Measurements from ENCODE around the gene SNX8.

Gene SNX8

DNA sequence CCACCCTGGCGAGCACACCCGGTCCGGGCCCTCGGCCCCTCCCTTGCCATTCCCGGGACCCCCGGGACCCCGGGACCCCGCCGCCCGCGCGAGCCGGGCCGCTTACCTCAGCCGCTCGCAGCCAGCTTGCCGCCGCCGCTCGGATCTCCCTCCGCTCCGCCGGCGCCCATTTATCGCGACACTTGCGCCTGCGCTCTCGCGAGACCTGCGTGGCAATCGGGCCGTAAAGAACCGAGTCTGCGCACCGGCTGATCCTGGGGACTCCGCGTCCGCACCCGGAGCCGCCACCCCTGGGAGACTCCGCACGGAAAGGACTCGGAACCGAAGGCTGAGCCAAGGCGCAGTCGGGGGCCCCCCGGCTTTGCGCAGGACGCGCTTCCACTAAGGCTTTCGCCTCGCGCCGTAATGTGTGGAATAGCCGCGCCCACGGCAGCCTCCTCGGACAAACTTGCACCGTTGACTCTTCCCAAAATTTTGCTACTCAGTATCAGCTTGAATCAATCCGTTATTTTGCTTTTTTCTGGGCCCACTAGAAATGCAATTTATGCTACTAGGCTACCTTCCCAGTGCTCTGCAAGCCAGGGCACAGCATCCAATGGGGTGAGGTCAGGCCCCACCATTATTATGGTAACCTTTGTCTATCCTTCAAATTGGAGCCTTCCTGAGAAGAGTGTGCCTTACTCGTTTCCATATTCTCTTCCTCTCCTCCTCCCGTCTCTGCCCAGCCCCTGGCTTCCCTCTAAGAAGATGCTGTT, 81.3 kb downstream of the SNX8 start, which contains the start of gene MAD1L1:
MAD1L1 (minus strand) TSS at position 180 of the 755 bp plus-strand sequence. CDS start 2,812 bp downstream, outside the sequence.
- Histone ChIP-seq H3K4me3 (ENCODE audit: low read depth, low read length) (peak within 1 kb of the TSS; percentile 88), H3K36me3 (ENCODE audit: control insufficient read depth, insufficient read depth, low read length) (peaks cover 29% of the 10 kb centered on the region), H3K9me3 (ENCODE audit: control insufficient read depth, insufficient read depth, low read length) (no peaks in the 10 kb centered on the region), H3K27me3 (ENCODE audit: control insufficient read depth, insufficient read depth, low read length) (no peaks in the 10 kb centered on the region), H3K4me1 (ENCODE audit: control insufficient read depth, insufficient read depth, low read length) (peaks cover 4% of the 10 kb centered on the region), H3K9ac (ENCODE audit: low read depth, low read length) (peak within 1 kb of the TSS; percentile 89)

DNA sequence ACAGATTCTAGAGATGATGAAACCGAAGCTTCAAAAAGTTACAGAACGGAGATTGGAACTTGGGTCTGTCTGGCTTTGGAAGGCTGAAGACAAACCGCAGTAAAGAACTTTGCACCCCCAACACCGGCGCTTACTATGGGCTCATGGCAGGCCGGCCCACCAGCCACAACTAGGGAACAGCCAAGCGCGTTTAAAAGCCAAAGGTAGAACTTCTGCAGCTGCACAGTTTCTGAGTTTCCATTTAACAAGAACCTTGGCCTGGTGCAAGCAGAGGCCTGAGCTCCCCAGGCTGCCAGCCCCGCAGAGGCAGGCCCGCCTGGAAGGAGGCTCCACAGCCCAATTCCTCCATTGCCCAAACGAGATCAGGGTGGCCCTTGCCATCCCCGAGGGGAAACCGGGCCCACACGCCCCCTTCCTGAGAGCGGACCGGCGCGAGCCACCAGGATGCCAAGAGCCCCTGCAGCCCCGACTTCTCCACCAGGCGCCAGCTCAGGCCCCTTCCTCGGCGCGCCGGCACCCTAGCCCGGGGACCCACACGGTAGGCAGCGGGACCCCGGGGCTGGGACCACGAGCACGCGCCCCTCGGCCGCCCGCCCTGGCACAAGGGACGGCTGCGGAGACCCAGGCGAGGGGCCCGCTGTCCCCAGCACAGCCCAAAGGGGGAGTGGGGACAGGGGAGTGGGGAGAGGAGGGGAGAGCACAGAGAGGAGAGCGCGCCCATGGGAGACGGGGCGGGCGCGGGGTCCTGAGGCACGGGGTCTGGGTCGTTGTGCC, 82.1 kb downstream of the SNX8 start:
- Histone ChIP-seq H3K27me3 (ENCODE audit: control insufficient read depth, insufficient read depth, low read length) (no peaks in the 10 kb centered on the region), H3K9me3 (ENCODE audit: control insufficient read depth, insufficient read depth, low read length) (no peaks in the 10 kb centered on the region), H3K4me3 (ENCODE audit: low read depth, low read length) (peak overlapping the region; percentile 88), H3K36me3 (ENCODE audit: control insufficient read depth, insufficient read depth, low read length) (peaks cover 31% of the 10 kb centered on the region), H3K9ac (ENCODE audit: low read depth, low read length) (peak overlapping the region; percentile 89), H3K4me1 (ENCODE audit: control insufficient read depth, insufficient read depth, low read length) (peaks cover 4% of the 10 kb centered on the region)

- no peak overlapping the region for H3K9ac ChIP-seq (ENCODE audit: low read depth, low read length)
- no peaks in the 10 kb centered on the region for H3K9me3 ChIP-seq (ENCODE audit: control insufficient read depth, insufficient read depth, low read length)
- H3K4me1 ChIP-seq (ENCODE audit: control insufficient read depth, insufficient read depth, low read length), result peaks cover 4% of the 10 kb centered on the region
- no peak overlapping the region for H3K4me3 ChIP-seq (ENCODE audit: low read depth, low read length)
- H3K27me3 ChIP-seq (ENCODE audit: control insufficient read depth, insufficient read depth, low read length), result no peaks in the 10 kb centered on the region
- H3K36me3 ChIP-seq (ENCODE audit: control insufficient read depth, insufficient read depth, low read length), result peaks cover 35% of the 10 kb centered on the region
Observed at GRCh38 chr7:2230882-2231281, 83.4 kb downstream of the SNX8 start.

DNA sequence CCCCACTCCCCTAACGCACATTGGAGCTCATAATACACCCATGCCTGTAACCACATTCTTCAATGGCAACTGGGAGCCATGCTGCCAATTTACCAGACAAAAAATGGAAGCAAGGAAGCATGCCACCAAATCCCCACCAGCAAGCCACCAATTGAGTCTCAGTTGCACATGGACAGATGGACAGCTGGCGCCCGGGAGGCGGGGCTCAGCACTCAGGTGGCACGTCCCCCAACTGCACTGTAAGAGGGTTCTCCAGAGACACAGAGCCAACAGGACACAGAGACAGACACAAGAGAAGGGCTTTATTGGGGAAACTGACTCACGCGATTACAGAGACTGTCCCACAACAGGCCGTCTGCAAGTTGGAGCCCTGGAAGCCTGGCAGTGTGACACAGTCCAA, 84.0 kb downstream of the SNX8 start:
- no peak overlapping the region for H3K9ac ChIP-seq (ENCODE audit: low read depth, low read length)
- H3K27me3 ChIP-seq (ENCODE audit: control insufficient read depth, insufficient read depth, low read length), result no peaks in the 10 kb centered on the region
- H3K9me3 ChIP-seq (ENCODE audit: control insufficient read depth, insufficient read depth, low read length), result no peaks in the 10 kb centered on the region
- peaks cover 40% of the 10 kb centered on the region for H3K36me3 ChIP-seq (ENCODE audit: control insufficient read depth, insufficient read depth, low read length)
- no peak overlapping the region for H3K4me3 ChIP-seq (ENCODE audit: low read depth, low read length)
- peaks cover 4% of the 10 kb centered on the region for H3K4me1 ChIP-seq (ENCODE audit: control insufficient read depth, insufficient read depth, low read length)

- Histone ChIP-seq H3K4me1 (ENCODE audit: control insufficient read depth, insufficient read depth, low read length) (peaks cover 4% of the 10 kb centered on the region), H3K9me3 (ENCODE audit: control insufficient read depth, insufficient read depth, low read length) (no peaks in the 10 kb centered on the region), H3K27me3 (ENCODE audit: control insufficient read depth, insufficient read depth, low read length) (no peaks in the 10 kb centered on the region), H3K9ac (ENCODE audit: low read depth, low read length) (no peak overlapping the region), H3K4me3 (ENCODE audit: low read depth, low read length) (no peak overlapping the region), H3K36me3 (ENCODE audit: control insufficient read depth, insufficient read depth, low read length) (peaks cover 39% of the 10 kb centered on the region)
Observed at GRCh38 chr7:2229467-2229866, 84.8 kb downstream of the SNX8 start.

GRCh38 chr7:2228921-2229320, 85.3 kb downstream of the SNX8 start:
- peaks cover 43% of the 10 kb centered on the region for H3K36me3 ChIP-seq (ENCODE audit: control insufficient read depth, insufficient read depth, low read length)
- H3K9ac ChIP-seq (ENCODE audit: low read depth, low read length), result no peak overlapping the region

GRCh38 chr7:2227699-2228098, 86.5 kb downstream of the SNX8 start:
- H3K36me3 ChIP-seq (ENCODE audit: control insufficient read depth, insufficient read depth, low read length), result peaks cover 47% of the 10 kb centered on the region
- H3K9ac ChIP-seq (ENCODE audit: low read depth, low read length), result no peak overlapping the region
- H3K27me3 ChIP-seq (ENCODE audit: control insufficient read depth, insufficient read depth, low read length), result no peaks in the 10 kb centered on the region
- H3K4me1 ChIP-seq (ENCODE audit: control insufficient read depth, insufficient read depth, low read length), result peaks cover 4% of the 10 kb centered on the region
- H3K4me3 ChIP-seq (ENCODE audit: low read depth, low read length), result no peak overlapping the region
- no peaks in the 10 kb centered on the region for H3K9me3 ChIP-seq (ENCODE audit: control insufficient read depth, insufficient read depth, low read length)

More at GRCh38 chr7:2228921-2229320, 85.3 kb downstream of the SNX8 start:
- Histone ChIP-seq H3K9me3 (ENCODE audit: control insufficient read depth, insufficient read depth, low read length) (no peaks in the 10 kb centered on the region), H3K27me3 (ENCODE audit: control insufficient read depth, insufficient read depth, low read length) (no peaks in the 10 kb centered on the region), H3K4me1 (ENCODE audit: control insufficient read depth, insufficient read depth, low read length) (peaks cover 4% of the 10 kb centered on the region), H3K4me3 (ENCODE audit: low read depth, low read length) (no peak overlapping the region)

GRCh38 chr7:2225830-2226229, 88.4 kb downstream of the SNX8 start:
- peaks cover 58% of the 10 kb centered on the region for H3K36me3 ChIP-seq (ENCODE audit: control insufficient read depth, insufficient read depth, low read length)
- no peak overlapping the region for H3K9ac ChIP-seq (ENCODE audit: low read depth, low read length)
- no peaks in the 10 kb centered on the region for H3K9me3 ChIP-seq (ENCODE audit: control insufficient read depth, insufficient read depth, low read length)

GRCh38 chr7:2225336-2225735, 88.9 kb downstream of the SNX8 start:
- no peaks in the 10 kb centered on the region for H3K9me3 ChIP-seq (ENCODE audit: control insufficient read depth, insufficient read depth, low read length)
- H3K4me3 ChIP-seq (ENCODE audit: low read depth, low read length), result no peak overlapping the region
- peaks cover 63% of the 10 kb centered on the region for H3K36me3 ChIP-seq (ENCODE audit: control insufficient read depth, insufficient read depth, low read length)
- no peaks in the 10 kb centered on the region for H3K27me3 ChIP-seq (ENCODE audit: control insufficient read depth, insufficient read depth, low read length)
- H3K9ac ChIP-seq (ENCODE audit: low read depth, low read length), result no peak overlapping the region
- no peaks in the 10 kb centered on the region for H3K4me1 ChIP-seq (ENCODE audit: control insufficient read depth, insufficient read depth, low read length)

More at GRCh38 chr7:2225830-2226229, 88.4 kb downstream of the SNX8 start:
- H3K4me1 ChIP-seq (ENCODE audit: control insufficient read depth, insufficient read depth, low read length), result no peaks in the 10 kb centered on the region
- H3K27me3 ChIP-seq (ENCODE audit: control insufficient read depth, insufficient read depth, low read length), result no peaks in the 10 kb centered on the region
- no peak overlapping the region for H3K4me3 ChIP-seq (ENCODE audit: low read depth, low read length)

DNA sequence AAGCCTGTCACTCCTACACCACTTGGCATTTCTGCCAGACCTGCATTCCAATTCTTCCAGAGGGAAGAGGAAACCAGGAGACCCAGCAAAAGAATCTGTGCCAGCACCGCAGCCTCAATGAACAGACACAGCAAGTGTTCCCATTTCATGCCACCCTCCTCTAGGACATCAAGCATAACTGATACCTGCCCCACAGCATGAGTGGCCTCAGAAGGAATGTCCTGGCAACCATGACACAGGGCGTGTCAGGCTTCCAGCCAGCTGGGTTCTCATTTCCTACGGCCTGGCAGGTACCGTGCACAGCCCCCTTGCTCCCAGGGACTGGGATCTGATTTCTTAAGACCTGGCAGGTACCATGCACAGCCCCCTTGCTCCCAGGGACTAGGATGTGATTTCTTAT, 89.3 kb downstream of the SNX8 start:
- H3K27me3 ChIP-seq (ENCODE audit: control insufficient read depth, insufficient read depth, low read length), result no peaks in the 10 kb centered on the region
- H3K36me3 ChIP-seq (ENCODE audit: control insufficient read depth, insufficient read depth, low read length), result peaks cover 66% of the 10 kb centered on the region
- H3K9me3 ChIP-seq (ENCODE audit: control insufficient read depth, insufficient read depth, low read length), result no peaks in the 10 kb centered on the region
- H3K4me3 ChIP-seq (ENCODE audit: low read depth, low read length), result no peak overlapping the region
- H3K4me1 ChIP-seq (ENCODE audit: control insufficient read depth, insufficient read depth, low read length), result no peaks in the 10 kb centered on the region
- peak overlapping the region; percentile 12 for H3K9ac ChIP-seq (ENCODE audit: low read depth, low read length)

GRCh38 chr7:2224491-2224928, 89.7 kb downstream of the SNX8 start:
- H3K27me3 ChIP-seq (ENCODE audit: control insufficient read depth, insufficient read depth, low read length), result no peaks in the 10 kb centered on the region
- H3K4me3 ChIP-seq (ENCODE audit: low read depth, low read length), result no peak overlapping the region
- H3K4me1 ChIP-seq (ENCODE audit: control insufficient read depth, insufficient read depth, low read length), result no peaks in the 10 kb centered on the region
- no peaks in the 10 kb centered on the region for H3K9me3 ChIP-seq (ENCODE audit: control insufficient read depth, insufficient read depth, low read length)
- H3K36me3 ChIP-seq (ENCODE audit: control insufficient read depth, insufficient read depth, low read length), result peaks cover 64% of the 10 kb centered on the region
- peak overlapping the region; percentile 12 for H3K9ac ChIP-seq (ENCODE audit: low read depth, low read length)

GRCh38 chr7:2223321-2223720, 90.9 kb downstream of the SNX8 start:
- H3K4me1 ChIP-seq (ENCODE audit: control insufficient read depth, insufficient read depth, low read length), result no peaks in the 10 kb centered on the region
- H3K27me3 ChIP-seq (ENCODE audit: control insufficient read depth, insufficient read depth, low read length), result no peaks in the 10 kb centered on the region
- H3K9me3 ChIP-seq (ENCODE audit: control insufficient read depth, insufficient read depth, low read length), result no peaks in the 10 kb centered on the region
- no peak overlapping the region for H3K4me3 ChIP-seq (ENCODE audit: low read depth, low read length)
- peaks cover 62% of the 10 kb centered on the region for H3K36me3 ChIP-seq (ENCODE audit: control insufficient read depth, insufficient read depth, low read length)
- no peak overlapping the region for H3K9ac ChIP-seq (ENCODE audit: low read depth, low read length)
